ENCODE measurements around the gene ANKLE1. TPM values are rescaled to one million over a fixed set of nuclear protein-coding genes. Genes with fewer than 3 reads are reported as not detected.
A peak's percentile ranks its signal among the peaks of the same experiment; 100 is the strongest.

ANKLE1 gene
- total RNA-seq, 4 donors from 2014 or later = 0.44 to 2.1 (median 0.90) TPM

DNA sequence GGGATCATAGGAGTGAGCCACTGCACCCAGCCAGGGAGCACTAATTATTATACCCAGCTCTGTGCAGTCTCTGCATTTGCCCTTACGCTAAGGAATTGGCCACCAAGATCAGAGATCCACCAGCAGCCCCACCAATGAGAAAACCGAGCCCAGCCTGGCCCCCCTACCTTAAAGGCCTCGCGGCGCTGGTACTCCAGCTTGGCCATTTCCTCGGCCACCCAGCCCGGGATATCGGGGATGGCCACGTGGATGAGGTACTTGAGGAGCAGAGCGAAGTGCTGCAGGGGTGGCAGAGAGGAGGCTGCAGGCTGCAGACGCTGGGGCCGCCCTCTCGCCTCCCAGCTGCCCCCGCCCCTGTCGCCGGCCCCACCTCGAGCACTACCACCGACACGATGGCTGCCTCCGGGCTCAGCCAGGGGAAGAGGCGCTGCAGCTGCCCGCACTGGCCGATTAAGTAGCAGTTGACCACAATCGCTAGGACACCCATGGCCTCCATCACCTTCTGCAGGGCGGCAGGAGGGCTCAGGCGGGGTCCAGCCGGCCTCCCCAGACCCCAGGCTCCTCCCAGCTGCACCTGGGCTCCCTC, 45.5 kb downstream of the ANKLE1 start:
- Histone ChIP-seq H3K27ac (no peak overlapping the region), H3K4me3 (no peak overlapping the region), H3K36me3 (peaks cover 0 to 66% (median 0%) of the 10 kb centered on the region in 3 donors), H3K27me3 (no peaks in the 10 kb centered on the region), H3K4me1 (peaks cover 0 to 70% (median 24%) of the 10 kb centered on the region in 4 donors), H3K9me3 (no peaks in the 10 kb centered on the region)
- no peak for TF ChIP-seq EP300 (IDR thresholded peaks at IDR 0.05)
- 90 to 92% methylated on average over 24 to 26 of the region's 27 CpGs for WGBS, 2 donors
- DNase-seq (ENCODE audit: low spot score in 2 of 2) = no peak

DNA sequence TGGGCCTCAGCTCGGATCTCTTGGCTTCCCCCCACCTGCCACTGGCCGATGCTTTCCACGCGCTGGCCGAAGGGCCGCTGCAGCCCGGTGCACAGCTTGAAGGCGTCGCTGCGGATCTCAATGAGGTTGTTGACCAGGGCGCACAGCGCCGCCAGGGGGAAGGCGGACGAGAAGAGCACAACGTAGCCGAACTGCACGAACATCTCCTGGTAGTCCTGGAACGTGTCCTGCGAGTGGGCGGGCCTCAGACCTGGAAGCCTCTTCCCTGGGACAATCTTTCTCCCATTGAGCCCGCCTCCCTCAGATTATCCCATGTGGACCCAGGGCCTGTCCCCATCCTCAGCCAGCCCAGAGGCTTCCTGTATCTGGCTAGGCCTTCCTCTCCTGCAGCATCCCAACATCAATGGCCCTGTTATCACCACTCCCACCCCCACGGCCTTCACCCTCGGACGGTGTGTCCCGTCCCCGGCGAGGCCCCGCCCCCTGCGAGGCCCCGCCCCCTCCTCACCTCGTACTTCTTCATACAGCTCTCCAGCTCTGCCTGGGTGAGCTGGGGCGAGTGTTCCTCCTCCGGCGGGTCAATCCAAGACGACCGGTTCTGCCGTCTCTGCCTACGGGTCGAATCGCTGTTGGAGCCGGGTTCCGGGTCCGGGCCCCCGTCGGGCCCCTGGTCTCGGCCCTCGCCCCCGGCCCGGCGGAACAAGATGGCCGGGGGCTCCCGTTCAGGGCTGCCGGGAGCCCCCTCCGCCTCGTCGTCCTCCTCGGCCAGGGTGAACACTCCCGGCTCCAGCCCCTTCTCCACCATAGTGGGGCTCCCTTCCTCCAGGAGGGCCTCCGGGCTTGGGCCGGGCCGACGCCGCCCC, 46.2 kb downstream of the ANKLE1 start:
- TF ChIP-seq POLR2A (IDR thresholded peaks at IDR 0.05) (no peak), EP300 (IDR thresholded peaks at IDR 0.05) (no peak)
- TF ChIP-seq, protein P1, sequence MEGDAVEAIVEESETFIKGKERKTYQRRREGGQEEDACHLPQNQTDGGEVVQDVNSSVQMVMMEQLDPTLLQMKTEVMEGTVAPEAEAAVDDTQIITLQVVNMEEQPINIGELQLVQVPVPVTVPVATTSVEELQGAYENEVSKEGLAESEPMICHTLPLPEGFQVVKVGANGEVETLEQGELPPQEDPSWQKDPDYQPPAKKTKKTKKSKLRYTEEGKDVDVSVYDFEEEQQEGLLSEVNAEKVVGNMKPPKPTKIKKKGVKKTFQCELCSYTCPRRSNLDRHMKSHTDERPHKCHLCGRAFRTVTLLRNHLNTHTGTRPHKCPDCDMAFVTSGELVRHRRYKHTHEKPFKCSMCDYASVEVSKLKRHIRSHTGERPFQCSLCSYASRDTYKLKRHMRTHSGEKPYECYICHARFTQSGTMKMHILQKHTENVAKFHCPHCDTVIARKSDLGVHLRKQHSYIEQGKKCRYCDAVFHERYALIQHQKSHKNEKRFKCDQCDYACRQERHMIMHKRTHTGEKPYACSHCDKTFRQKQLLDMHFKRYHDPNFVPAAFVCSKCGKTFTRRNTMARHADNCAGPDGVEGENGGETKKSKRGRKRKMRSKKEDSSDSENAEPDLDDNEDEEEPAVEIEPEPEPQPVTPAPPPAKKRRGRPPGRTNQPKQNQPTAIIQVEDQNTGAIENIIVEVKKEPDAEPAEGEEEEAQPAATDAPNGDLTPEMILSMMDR (IDR thresholded peaks at IDR 0.05) = no peak
- H3K4me1 ChIP-seq = peaks cover 0 to 67% (median 19%) of the 10 kb centered on the region in 4 donors
- no peaks in the 10 kb centered on the region for H3K9me3 ChIP-seq
- H3K27ac ChIP-seq = peak overlapping the region in 3 of 4 donors; percentile 13 to 77 (median 50)
- peaks cover 0 to 65% (median 0%) of the 10 kb centered on the region in 3 donors for H3K36me3 ChIP-seq
- no peak for DNase-seq (ENCODE audit: low spot score in 2 of 2)
- WGBS, 2 donors = 42 to 61% methylated on average over 46 to 50 of the region's 64 CpGs
- peak overlapping the region in 2 of 4 donors; percentile 35 to 46 for H3K4me3 ChIP-seq
- no peaks in the 10 kb centered on the region for H3K27me3 ChIP-seq

DNA sequence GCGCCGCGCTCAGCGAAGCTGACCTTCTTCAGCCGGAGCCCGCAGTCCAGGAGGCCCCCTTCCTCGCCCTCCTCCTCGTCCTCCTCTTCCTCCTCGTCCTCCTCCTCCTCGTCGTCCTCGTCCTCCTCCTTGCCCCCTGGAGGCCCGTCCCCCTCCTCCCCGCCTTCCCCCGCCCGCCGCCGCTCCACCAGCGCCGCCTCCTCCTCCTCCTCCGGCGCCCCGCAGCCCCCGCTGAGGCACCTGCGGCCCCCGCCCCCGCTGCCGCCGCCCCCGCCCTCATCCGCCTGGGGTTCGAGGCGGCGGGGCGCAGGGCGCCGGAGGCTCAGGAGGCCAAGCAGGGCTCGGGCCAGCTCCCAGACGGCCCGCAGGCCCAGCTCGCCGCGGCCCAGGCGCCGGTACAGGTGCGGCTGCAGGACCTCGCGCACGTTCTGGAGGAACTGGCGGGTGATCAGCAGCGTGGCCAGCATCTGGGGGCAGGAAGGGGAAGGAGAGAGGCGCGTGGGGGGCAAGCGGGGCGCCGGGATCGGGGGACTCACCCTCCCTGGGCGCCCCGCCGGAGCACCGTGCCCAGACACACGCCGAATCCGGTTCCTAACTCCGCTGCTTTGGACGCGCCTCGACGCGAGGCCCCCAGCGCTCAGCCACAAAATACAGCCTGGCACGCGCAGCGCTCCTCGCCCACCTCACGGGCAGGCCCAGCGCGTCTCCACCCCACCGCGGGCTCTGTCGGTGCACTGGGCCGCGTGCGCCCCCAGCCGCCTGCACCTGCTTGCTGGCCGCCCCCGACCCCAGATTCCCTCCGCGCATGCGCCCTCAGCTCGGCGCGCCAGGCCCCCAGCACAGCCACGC, 47.0 kb downstream of the ANKLE1 start:
- WGBS, 2 donors = 55% methylated on average over 68 to 90 of the region's 94 CpGs
- H3K36me3 ChIP-seq = peaks cover 0 to 68% (median 0%) of the 10 kb centered on the region in 3 donors
- H3K27me3 ChIP-seq = no peaks in the 10 kb centered on the region
- H3K4me3 ChIP-seq = peak overlapping the region in 2 of 4 donors; percentile 35 to 46
- H3K4me1 ChIP-seq = peaks cover 0 to 68% (median 22%) of the 10 kb centered on the region in 4 donors
- TF ChIP-seq EP300 (IDR thresholded peaks at IDR 0.05) (no peak), POLR2A (IDR thresholded peaks at IDR 0.05) (no peak)
- TF ChIP-seq, protein P1 (IDR thresholded peaks at IDR 0.05) = no peak
- DNase-seq (ENCODE audit: low spot score in 2 of 2) = no peak
- peak overlapping the region in 2 of 4 donors; percentile 50 to 77 for H3K27ac ChIP-seq
- no peaks in the 10 kb centered on the region for H3K9me3 ChIP-seq

DNA sequence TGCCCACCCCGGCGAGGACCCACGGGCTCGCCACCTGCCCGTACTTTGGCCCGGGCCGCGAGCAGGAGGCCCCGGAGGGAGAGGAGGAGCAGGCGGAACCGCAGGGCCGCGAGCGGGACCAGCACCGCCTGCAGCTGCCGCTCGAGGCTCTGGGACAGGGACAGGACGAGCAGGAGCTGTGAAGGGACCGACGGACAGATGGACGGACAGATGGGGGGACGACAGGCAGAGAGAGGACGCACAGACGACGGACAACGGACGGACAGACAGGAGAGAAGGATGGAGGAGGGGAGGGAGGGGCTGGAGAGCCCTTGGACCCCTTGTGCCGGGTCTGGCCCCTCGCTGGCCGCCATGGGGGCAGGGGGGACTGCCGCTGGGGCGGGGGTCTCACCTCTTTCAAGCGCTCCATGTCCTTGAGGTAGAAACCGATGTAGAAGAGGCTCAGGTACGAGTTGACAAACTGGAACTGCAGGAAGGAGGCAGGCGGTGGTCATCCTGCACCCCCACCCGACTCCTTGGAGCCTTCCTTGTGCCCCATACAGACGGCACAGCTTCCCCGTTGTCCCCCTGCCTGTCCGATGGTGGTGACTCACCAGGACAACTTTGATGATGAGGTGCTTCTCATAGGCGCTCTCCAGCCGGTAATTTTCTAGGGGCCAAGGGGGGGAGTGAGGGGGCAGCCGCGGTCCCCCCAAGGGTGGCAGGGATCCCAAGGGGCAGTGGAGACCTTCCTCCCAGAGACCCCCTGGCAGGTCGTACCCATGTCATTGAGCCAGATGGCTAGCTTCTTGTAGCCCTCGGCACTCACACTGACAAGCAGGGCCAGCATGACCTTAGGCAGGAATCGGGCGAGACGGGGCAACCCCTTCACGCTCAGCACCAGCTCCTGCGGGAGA, 47.9 kb downstream of the ANKLE1 start:
- WGBS, 2 donors = 83 to 88% methylated on average over 51 of the region's 51 CpGs
- no peak for TF ChIP-seq POLR2A (IDR thresholded peaks at IDR 0.05)
- no peak for TF ChIP-seq EP300 (IDR thresholded peaks at IDR 0.05)
- TF ChIP-seq, protein P1 (IDR thresholded peaks at IDR 0.05) = no peak
- H3K36me3 ChIP-seq = peaks cover 0 to 62% (median 0%) of the 10 kb centered on the region in 3 donors
- peaks cover 0 to 66% (median 20%) of the 10 kb centered on the region in 4 donors for H3K4me1 ChIP-seq
- no peak overlapping the region for H3K27ac ChIP-seq
- peak overlapping the region in 1 of 4 donors; percentile 46 for H3K4me3 ChIP-seq
- no peak for DNase-seq (ENCODE audit: low spot score in 2 of 2)
- H3K9me3 ChIP-seq = no peaks in the 10 kb centered on the region
- H3K27me3 ChIP-seq = no peaks in the 10 kb centered on the region

Data from tibial nerve (tissue), 4 donors.